WERI-Rb-1 (cell line): Measurements from ENCODE around the gene GAB2.

Experiments
- DNase-seq: peaks from one replicate; pipeline ENCODE4 v3.0.0-alpha.2; 2020
- H3K27ac ChIP-seq: fragments of 250-450 bp; sonication (Bioruptor Pico); 2 replicates; pipeline ENCODE4 v1.5.1; 2020; ENCODE audit warnings: mild to moderate bottlenecking, moderate library complexity
- H3K27me3 ChIP-seq: fragments of 250-450 bp; sonication (Bioruptor Pico); 2 replicates; pipeline ENCODE4 v1.5.1; 2021; ENCODE audit warnings: mild to moderate bottlenecking, low read depth, moderate library complexity; ENCODE audit not compliant: insufficient read depth, severe bottlenecking
- H3K36me3 ChIP-seq: fragments of 250-450 bp; sonication (Bioruptor Pico); 2 replicates; pipeline ENCODE4 v1.5.1; 2020; ENCODE audit warnings: mild to moderate bottlenecking, moderate library complexity
- H3K4me3 ChIP-seq: 2 replicates; pipeline ENCODE4 v1.5.1; 2011; ENCODE audit warnings: low read depth, mild to moderate bottlenecking, control low read depth, low read length
- H3K9me3 ChIP-seq: fragments of 250-450 bp; sonication (Bioruptor Pico); 2 replicates; pipeline ENCODE4 v1.5.1; 2021; ENCODE audit warnings: mild to moderate bottlenecking, moderate library complexity; ENCODE audit not compliant: severe bottlenecking
- CTCF ChIP-seq: IDR thresholded peaks from 2 replicates; pipeline ENCODE4 v1.5.1; 2011; ENCODE audit warnings: low read depth, mild to moderate bottlenecking, control low read depth, inconsistent platforms, low read length

The GAB2 gene

GRCh38 chr11:78293536-78293935 lies 124.1 kb downstream of the GAB2 start:
- H3K9me3 ChIP-seq, result peaks cover 4% of the 10 kb centered on the region
- H3K36me3 ChIP-seq, result no peaks in the 10 kb centered on the region
- DNase-seq, result no peak
- no peaks in the 10 kb centered on the region for H3K27me3 ChIP-seq
- no peak overlapping the region for H3K27ac ChIP-seq
- TF ChIP-seq CTCF, result no peak
- no peak overlapping the region for H3K4me3 ChIP-seq

GRCh38 chr11:78292109-78292803 lies 125.4 kb downstream of the GAB2 start:
- DNase-seq, result no peak
- no peak for TF ChIP-seq CTCF
- no peak overlapping the region for H3K4me3 ChIP-seq

GRCh38 chr11:78291503-78292108 lies 126.0 kb downstream of the GAB2 start:
- no peak for DNase-seq
- H3K27ac ChIP-seq, result no peak overlapping the region
- TF ChIP-seq CTCF, result no peak
- no peaks in the 10 kb centered on the region for H3K36me3 ChIP-seq
- H3K27me3 ChIP-seq, result no peaks in the 10 kb centered on the region
- peaks cover 4% of the 10 kb centered on the region for H3K9me3 ChIP-seq
- H3K4me3 ChIP-seq, result no peak overlapping the region

More at GRCh38 chr11:78292109-78292803, 125.4 kb downstream of the GAB2 start:
- Histone ChIP-seq H3K27ac (no peak overlapping the region), H3K36me3 (no peaks in the 10 kb centered on the region), H3K9me3 (peaks cover 4% of the 10 kb centered on the region), H3K27me3 (no peaks in the 10 kb centered on the region)

- Histone ChIP-seq H3K27ac (no peak overlapping the region), H3K4me3 (no peak overlapping the region), H3K9me3 (peaks cover 4% of the 10 kb centered on the region), H3K36me3 (no peaks in the 10 kb centered on the region), H3K27me3 (no peaks in the 10 kb centered on the region)
- no peak for TF ChIP-seq CTCF
- DNase-seq, result no peak
These were observed 127.1 kb downstream of the GAB2 start for GRCh38 chr11:78290293-78291176.

- no peak overlapping the region for H3K4me3 ChIP-seq
- DNase-seq, result no peak
- no peaks in the 10 kb centered on the region for H3K36me3 ChIP-seq
- no peak overlapping the region for H3K27ac ChIP-seq
- TF ChIP-seq CTCF, result no peak
- no peaks in the 10 kb centered on the region for H3K27me3 ChIP-seq
- H3K9me3 ChIP-seq, result peaks cover 4% of the 10 kb centered on the region
These were observed 127.9 kb downstream of the GAB2 start for GRCh38 chr11:78289552-78290292.
